HG03432 (cell line): ENCODE data around the gene SDCCAG8.

Source experiments
- ATAC-seq: cut with Tn5 transposase; IDR thresholded peaks from one replicate; pipeline ENCODE4 v1.9.1; 2021; ENCODE audit warnings: mild to moderate bottlenecking, moderate library complexity; ENCODE audit not compliant: unreplicated experiment

Gene SDCCAG8

DNA sequence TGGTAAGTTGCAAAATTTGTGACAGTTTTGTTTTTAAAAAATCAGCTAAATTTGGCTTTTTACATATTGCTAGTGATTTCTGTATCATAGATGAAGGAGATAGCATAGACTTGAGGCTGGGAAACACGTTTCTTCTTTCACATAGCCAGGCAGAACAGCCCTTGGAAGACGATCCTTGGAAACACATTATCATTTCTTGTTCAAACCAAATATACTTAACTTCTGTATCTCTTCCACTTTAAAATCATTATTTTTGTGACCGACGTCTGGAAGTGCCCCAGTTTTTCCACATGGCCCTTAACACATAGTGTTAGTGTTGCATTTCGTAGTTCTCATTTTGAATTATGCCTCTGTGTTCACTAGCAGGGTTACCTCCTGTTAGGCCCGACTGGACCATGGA, 193.5 kb downstream of the SDCCAG8 start:
- ATAC-seq: no peak

- no peak for ATAC-seq
Observed at GRCh38 chr1:243452092-243452491, 196.3 kb downstream of the SDCCAG8 start.

DNA sequence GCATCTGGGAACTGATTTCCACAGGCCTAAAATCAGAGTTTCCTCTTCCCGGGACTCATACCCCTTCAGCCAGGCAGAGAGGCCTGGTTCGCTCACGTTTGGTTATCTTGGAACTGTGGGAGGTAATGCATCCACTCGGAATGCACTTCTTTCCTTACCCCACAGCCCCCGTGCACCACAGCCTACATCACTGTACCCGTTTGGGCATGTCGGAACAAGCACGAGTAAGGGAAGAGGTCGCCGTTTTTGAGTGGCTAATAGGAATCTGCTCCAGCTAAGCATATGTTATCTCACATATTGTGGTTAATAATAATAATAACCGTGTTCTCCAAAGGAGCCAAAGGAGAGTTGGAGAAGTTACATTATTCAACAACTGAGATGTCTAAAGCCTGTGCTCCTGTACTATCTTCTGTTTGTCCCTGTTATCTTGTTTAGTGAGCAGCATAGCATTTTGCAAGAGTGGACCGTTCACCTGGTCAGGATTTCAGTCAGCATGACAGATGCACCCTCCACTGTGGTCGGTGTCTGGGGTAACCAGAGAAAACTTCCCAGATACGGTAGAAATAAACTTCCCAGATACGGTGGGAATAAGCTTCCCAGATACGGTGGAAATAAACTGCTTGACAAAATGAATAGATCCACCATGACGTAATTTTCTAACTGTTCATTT, 198.6 kb downstream of the SDCCAG8 start:
- ATAC-seq: no peak

GRCh38 chr1:243455760-243456651, 200.2 kb downstream of the SDCCAG8 start:
- ATAC-seq: no peak

- no peak for ATAC-seq
Observed at GRCh38 chr1:243457363-243457982, 201.6 kb downstream of the SDCCAG8 start.

GRCh38 chr1:243459059-243459458, 203.2 kb downstream of the SDCCAG8 start:
- peak; percentile 44 for ATAC-seq

- no peak for ATAC-seq
Observed at GRCh38 chr1:243461700-243462099, 205.9 kb downstream of the SDCCAG8 start.

DNA sequence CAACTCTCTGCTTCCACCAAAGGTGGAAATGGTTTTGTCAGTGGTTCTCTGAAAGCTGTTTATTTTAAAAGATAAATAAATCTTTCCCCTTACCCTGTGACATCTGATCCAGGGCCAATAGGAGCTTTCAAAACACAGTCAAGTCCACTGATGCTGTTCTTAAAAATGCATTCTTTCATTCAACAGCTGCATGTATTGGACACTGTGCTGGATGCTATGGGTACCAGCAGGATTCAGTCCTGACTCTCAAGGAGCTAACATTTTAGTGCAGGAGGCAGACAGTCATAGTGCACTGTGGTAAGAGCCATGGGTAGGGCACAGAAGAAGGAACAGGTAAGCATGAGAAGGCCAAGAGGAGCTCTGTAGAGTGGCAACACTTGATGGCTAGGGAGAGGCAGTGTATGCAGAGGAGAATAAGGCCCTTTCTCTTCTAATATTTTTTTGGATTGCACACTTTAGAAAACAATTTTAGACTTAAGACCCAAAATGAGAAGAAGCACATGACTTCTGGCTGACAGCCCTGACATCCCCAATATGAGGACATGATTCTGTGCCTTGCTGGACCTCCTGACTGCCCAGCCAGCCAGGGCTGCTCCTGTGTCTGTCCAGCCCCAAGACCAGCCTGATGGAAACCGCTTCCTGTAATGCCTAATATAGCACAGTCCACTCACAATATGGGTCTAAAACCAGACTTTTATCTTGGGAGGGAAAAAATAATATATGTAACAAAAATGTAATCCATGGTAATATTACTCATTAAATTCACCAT, 207.3 kb downstream of the SDCCAG8 start:
- no peak for ATAC-seq

- ATAC-seq: no peak
Observed at GRCh38 chr1:243465081-243465480, 209.2 kb downstream of the SDCCAG8 start.

- no peak for ATAC-seq
Observed at GRCh38 chr1:243465738-243466137, 209.9 kb downstream of the SDCCAG8 start.

DNA sequence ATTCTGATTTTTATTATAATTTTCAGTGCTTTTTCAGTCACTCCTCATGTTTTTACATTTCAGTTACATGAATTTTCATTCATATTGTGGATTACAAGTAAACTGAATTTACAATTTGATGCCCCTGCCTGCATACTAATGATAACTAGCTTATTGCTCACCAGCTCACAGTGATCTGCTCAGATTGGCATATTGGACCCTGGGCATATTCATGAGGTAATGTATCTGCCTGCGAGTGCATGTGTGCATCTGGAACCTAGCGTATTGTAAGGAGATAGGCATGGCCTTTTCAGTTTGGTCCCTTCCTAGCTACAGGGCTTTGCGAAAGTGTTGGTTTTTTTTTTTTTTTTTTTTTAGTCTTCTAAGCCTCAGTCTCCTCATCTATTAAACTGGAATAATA, 213.7 kb downstream of the SDCCAG8 start:
- ATAC-seq: no peak

DNA sequence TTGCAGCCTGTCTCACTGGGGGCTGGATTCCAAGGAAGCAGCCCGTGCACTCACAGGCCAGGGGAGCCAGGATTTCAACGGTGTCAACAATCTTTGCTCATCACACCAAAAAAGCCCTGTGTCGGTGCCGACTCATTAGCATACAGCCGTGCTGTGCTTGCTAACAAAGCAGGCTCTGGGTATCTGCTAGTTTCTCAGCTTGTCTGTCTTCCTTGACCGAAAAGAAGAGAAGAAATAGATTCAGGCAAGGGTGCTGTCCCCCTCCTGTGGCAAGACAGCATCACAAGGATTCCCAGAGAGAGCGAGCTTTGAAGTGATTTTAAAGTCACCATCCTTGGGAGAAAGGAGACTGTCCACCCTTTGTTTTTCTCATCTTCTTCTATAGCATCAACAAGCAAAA, 214.7 kb downstream of the SDCCAG8 start:
- no peak for ATAC-seq

DNA sequence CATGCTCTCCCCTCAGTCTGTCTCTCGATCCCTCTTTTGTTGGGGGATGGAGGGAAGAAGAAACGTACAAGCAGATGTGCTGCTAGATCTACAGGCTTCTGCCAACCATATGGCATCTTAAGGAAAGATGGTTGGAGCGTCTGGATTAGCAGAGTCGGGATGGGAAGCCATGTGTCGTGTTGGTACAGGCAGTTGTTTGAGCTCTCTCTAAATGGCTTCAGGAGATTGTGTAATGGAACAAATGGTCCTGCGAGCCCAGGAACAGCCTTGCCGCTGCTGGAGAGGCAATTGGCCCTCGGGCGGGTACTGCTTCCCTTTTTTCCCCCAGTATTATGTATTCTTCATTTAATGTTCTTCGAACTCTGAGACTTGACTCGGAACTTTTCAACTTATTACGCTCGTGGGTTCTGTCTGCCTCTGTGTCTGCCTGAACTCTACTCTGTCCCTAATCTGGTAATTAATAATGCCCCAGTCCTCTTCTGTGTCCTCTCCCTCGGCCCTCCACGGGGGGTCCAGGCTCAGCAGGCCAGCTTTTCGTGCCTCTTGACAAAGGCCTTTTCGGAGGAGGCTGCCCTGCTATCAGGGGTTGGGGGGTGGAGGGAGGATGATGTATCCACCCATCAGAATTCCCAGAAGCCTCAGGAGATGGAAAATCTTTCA, 215.3 kb downstream of the SDCCAG8 start:
- no peak for ATAC-seq

DNA sequence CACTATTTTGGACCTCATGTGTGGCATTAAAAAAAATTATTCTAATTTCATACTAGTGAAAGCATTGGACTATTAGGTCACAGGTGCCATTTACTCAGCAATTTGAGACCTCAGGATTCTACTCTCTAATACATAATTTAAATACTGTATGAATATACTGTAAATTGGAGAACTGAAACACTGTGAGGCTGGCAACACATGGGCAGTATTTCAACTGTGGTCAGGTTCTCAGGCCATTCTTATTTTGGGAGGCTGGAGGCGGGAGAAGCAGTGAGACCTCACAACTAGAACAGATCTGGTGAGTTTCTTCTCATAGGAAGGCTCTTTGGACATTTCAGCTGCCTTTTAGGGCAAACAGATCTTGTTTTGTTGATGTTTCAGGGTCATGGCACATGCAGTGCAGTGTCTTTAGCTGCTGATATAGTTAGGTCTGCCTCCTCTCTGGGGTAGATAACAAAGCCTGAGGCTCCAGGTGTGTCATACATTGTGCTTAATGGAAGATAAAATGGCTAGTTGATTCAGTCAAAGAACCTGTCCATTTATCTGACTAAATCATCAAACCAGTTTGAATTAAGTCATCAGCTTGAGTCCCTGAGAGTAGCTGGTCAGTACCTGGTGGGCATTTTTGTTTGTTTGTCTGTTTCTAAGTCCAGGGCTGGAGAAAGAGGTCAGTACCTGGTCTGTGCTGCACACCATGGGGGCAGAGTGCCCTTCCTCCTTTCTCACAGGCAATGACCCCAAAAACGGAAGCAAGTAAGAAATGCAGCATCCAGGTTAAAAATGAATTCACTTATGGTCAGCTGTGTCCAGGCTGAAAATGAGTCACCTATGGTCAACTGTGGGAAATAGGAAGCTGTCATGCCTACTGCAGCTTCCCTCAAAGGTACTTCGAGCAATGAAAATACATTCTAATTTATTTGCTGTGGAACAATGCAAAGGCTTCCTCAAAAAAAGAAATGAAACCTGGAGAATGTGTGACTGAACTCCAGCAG, 216.2 kb downstream of the SDCCAG8 start:
- peak; percentile 91 for ATAC-seq

- no peak for ATAC-seq
Observed at GRCh38 chr1:243473227-243474135, 217.6 kb downstream of the SDCCAG8 start.

DNA sequence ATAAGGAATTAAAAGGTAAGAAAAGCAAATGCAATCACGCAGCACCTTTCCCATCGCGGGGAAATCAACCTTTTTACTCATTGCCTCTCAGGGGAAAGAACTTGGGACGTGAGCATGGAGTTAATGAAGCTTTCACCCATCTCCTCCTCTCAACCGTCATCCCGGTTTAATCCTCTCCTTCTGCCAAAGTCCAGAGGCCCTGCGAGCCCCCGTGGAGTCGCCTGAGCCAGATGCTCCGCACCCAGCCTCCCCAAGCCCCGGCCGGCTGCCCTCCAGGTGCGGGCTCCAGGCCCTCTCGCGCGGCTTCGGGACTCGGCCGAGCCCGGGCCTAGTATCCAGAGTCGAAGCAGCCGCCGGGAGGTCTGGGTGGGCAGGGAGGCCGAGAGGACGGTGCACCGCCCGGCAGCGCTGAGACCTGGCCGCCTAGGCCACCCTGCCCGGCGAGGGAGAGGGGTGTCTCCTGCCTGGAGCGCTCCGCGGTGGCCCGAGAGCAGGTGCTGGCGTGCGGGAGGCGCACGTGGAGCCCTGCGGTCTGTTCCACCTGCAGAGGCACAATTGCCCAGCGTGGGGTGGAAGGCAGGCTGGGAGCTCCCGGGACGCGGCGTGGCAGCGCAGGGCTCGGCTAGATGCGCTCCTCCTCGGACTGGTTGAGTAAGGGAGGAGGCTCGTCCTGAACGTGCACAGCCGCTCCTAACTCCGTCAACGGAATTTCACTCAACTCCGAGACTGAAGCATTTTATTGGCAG, 218.5 kb downstream of the SDCCAG8 start:
- no peak for ATAC-seq

- no peak for ATAC-seq
Observed at GRCh38 chr1:243474906-243475305, 219.1 kb downstream of the SDCCAG8 start.

DNA sequence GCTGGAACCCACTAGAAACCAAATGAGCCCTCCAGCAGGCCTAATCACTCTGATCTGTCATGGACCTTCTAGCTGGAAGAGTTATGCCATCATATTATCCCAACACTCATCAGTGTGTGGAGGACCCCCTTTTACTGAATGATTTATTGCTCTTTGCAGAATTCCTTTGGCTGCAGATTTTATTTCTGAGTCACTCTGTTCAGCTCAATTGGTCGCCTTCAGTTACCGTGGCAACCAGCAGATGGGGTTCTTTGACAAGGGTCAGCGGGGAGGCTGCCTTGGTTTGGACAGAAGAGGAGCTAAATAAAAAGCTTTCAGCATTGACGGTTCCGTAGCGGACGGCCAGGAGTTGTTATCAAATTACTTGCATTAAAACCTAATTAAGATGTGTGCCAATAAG, 220.1 kb downstream of the SDCCAG8 start:
- ATAC-seq: no peak
